HG02642 (cell line): ENCODE results near the gene HOXA11.

Source experiments
- ATAC-seq: cut with Tn5 transposase; IDR thresholded peaks from one replicate; pipeline ENCODE4 v1.9.1; 2021; ENCODE audit warnings: mild to moderate bottlenecking; ENCODE audit not compliant: unreplicated experiment, poor library complexity

Gene HOXA11

GRCh38 chr7:27160546-27161213 lies 24.4 kb downstream of the HOXA11 start:
- peak; percentile 59 for ATAC-seq

- peak; percentile 21 for ATAC-seq
These were observed 24.9 kb downstream of the HOXA11 start for GRCh38 chr7:27160145-27160545.

GRCh38 chr7:27159266-27160144 lies 25.5 kb downstream of the HOXA11 start:
- ATAC-seq: no peak

GRCh38 chr7:27158436-27159265 lies 26.4 kb downstream of the HOXA11 start:
- ATAC-seq: no peak

- ATAC-seq: no peak
These were observed 27.2 kb downstream of the HOXA11 start for GRCh38 chr7:27157702-27158431.

GRCh38 chr7:27156916-27157701 lies 27.9 kb downstream of the HOXA11 start:
- ATAC-seq: no peak

GRCh38 chr7:27156508-27156898 lies 28.5 kb downstream of the HOXA11 start, which contains the start of gene HOXA7:
Gene HOXA7 (minus strand): TSS chr7:27156675. CDS start chr7:27156545, 130 bp downstream.
- ATAC-seq: no peak

- no peak for ATAC-seq
These were observed 29.1 kb downstream of the HOXA11 start for GRCh38 chr7:27155816-27156507.

- no peak for ATAC-seq
These were observed 29.9 kb downstream of the HOXA11 start for GRCh38 chr7:27154901-27155815.

- ATAC-seq: no peak
These were observed 30.7 kb downstream of the HOXA11 start for GRCh38 chr7:27154369-27154768.

GRCh38 chr7:27153526-27153925 lies 31.5 kb downstream of the HOXA11 start:
- no peak for ATAC-seq

GRCh38 chr7:27152816-27153442 lies 32.1 kb downstream of the HOXA11 start:
- ATAC-seq: no peak

GRCh38 chr7:27151931-27152815 lies 32.9 kb downstream of the HOXA11 start, which contains the start of gene HOXA3:
Gene HOXA3 (minus strand): TSS chr7:27152583. CDS start chr7:27110640, 41,943 bp downstream.
- ATAC-seq: no peak

GRCh38 chr7:27151341-27151930 lies 33.6 kb downstream of the HOXA11 start:
- ATAC-seq: no peak

- ATAC-seq: peak; percentile 73
These were observed 34.3 kb downstream of the HOXA11 start for GRCh38 chr7:27150568-27151340.
